ENCODE data around the gene FAM216B. TPM values are rescaled to one million over a fixed set of nuclear protein-coding genes. Genes with fewer than 3 reads are reported as not detected.

FAM216B gene
- total RNA-seq, 1 donor from 2014 or later: not detected

DNA sequence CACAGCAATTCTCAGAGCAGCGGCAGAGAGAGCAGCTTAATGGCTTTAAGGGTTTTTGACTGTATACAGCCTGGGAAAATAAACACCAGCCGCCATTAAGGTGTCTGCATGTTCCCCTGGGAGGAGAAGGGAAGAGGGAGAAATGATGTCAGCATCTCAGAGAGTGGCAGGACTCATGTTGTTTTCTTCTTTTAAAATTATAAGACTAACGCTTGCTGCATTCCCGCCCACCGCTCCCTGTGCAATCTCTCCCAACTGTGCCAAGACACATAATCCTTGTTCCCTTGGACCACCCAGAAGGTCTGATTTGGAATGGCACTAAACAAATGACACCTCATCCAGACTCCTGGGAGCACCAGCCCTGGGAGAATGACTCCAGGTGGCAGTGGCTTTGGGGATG lies 27.7 kb upstream of the FAM216B start:
- TF ChIP-seq, protein P1, sequence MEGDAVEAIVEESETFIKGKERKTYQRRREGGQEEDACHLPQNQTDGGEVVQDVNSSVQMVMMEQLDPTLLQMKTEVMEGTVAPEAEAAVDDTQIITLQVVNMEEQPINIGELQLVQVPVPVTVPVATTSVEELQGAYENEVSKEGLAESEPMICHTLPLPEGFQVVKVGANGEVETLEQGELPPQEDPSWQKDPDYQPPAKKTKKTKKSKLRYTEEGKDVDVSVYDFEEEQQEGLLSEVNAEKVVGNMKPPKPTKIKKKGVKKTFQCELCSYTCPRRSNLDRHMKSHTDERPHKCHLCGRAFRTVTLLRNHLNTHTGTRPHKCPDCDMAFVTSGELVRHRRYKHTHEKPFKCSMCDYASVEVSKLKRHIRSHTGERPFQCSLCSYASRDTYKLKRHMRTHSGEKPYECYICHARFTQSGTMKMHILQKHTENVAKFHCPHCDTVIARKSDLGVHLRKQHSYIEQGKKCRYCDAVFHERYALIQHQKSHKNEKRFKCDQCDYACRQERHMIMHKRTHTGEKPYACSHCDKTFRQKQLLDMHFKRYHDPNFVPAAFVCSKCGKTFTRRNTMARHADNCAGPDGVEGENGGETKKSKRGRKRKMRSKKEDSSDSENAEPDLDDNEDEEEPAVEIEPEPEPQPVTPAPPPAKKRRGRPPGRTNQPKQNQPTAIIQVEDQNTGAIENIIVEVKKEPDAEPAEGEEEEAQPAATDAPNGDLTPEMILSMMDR (IDR thresholded peaks at IDR 0.05; ENCODE audit: insufficient read depth, low read length, poor library complexity, severe bottlenecking): no peak
- no peak for DNase-seq (ENCODE audit: low read depth)
- H3K36me3 ChIP-seq (ENCODE audit: control insufficient read depth, insufficient read depth, low read length): no peaks in the 10 kb centered on the region
- H3K4me3 ChIP-seq (ENCODE audit: low read depth, low read length): no peak overlapping the region
- H3K27me3 ChIP-seq (ENCODE audit: control insufficient read depth, insufficient read depth, low read length): no peaks in the 10 kb centered on the region

- no peak overlapping the region for H3K4me3 ChIP-seq (ENCODE audit: low read depth, low read length)
- TF ChIP-seq, protein P1 (IDR thresholded peaks at IDR 0.05; ENCODE audit: insufficient read depth, low read length, poor library complexity, severe bottlenecking): no peak
- H3K36me3 ChIP-seq (ENCODE audit: control insufficient read depth, insufficient read depth, low read length): no peaks in the 10 kb centered on the region
- no peak for DNase-seq (ENCODE audit: low read depth)
- H3K27me3 ChIP-seq (ENCODE audit: control insufficient read depth, insufficient read depth, low read length): no peaks in the 10 kb centered on the region
Measured at GRCh38 chr13:42754801-42755510, 26.4 kb upstream of the FAM216B start.

GRCh38 chr13:42757678-42758420 lies 23.5 kb upstream of the FAM216B start:
- Histone ChIP-seq H3K27me3 (ENCODE audit: control insufficient read depth, insufficient read depth, low read length) (no peaks in the 10 kb centered on the region), H3K36me3 (ENCODE audit: control insufficient read depth, insufficient read depth, low read length) (no peaks in the 10 kb centered on the region), H3K4me3 (ENCODE audit: low read depth, low read length) (no peak overlapping the region)
- TF ChIP-seq, protein P1 (IDR thresholded peaks at IDR 0.05; ENCODE audit: insufficient read depth, low read length, poor library complexity, severe bottlenecking): no peak
- DNase-seq (ENCODE audit: low read depth): no peak

GRCh38 chr13:42758515-42758914 lies 22.9 kb upstream of the FAM216B start:
- no peaks in the 10 kb centered on the region for H3K27me3 ChIP-seq (ENCODE audit: control insufficient read depth, insufficient read depth, low read length)
- H3K4me3 ChIP-seq (ENCODE audit: low read depth, low read length): no peak overlapping the region
- no peaks in the 10 kb centered on the region for H3K36me3 ChIP-seq (ENCODE audit: control insufficient read depth, insufficient read depth, low read length)
- DNase-seq (ENCODE audit: low read depth): no peak
- TF ChIP-seq, protein P1 (IDR thresholded peaks at IDR 0.05; ENCODE audit: insufficient read depth, low read length, poor library complexity, severe bottlenecking): no peak

DNA sequence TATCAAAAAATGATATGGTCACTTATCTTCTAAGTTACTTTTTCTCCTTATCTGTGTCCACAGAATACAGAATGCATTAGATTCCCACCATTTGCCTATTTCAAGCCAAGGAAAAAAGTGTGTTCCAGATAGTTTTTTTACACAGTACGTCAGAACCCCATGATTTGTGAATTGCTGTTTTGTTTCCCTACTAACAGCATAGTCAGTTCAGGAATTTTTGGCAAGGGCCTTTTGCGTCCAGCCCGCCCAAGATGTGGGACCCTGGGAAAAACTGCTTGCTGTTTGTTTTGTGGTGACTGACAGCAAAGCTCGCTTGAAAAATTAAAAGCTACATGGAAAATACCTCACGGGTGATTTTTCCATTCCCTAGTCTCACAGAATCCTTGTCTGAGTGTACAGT lies 20.4 kb upstream of the FAM216B start:
- Histone ChIP-seq H3K36me3 (ENCODE audit: control insufficient read depth, insufficient read depth, low read length) (no peaks in the 10 kb centered on the region), H3K4me3 (ENCODE audit: low read depth, low read length) (no peak overlapping the region), H3K27me3 (ENCODE audit: control insufficient read depth, insufficient read depth, low read length) (no peaks in the 10 kb centered on the region)
- TF ChIP-seq, protein P1 (IDR thresholded peaks at IDR 0.05; ENCODE audit: insufficient read depth, low read length, poor library complexity, severe bottlenecking): no peak
- no peak for DNase-seq (ENCODE audit: low read depth)

All from kidney epithelial cell (primary cell).